LNCAP (cell line): ENCODE measurements around the gene CCDC195.

Experiments
- TF ChIP-seq, protein P1 (sequence below): fragments of 450-650 bp; IDR thresholded peaks from 2 replicates; pipeline ENCODE4 v1.5.1; 2017; ENCODE audit warnings: mild to moderate bottlenecking

CCDC195 gene

DNA sequence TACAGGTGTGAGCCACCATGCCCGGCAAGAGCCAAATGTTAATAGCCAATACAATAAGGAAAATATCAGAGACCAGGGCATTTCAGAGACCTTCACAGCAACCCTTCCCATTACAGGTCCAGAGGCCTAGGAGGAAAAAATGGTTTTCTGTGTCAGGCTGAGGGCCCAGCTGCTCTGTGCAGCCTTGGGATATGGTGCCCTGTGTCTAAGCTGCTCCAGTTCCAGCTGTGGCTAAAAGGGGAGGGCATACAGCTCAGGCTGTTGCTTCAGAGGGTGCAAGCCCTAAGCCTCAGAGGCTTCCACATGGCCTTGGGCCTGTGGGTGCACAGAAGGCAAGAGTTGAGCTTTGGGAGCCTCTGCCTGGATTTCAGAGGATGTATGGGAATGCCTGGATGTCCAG is 20.1 kb upstream of the CCDC195 start:
- TF ChIP-seq, protein P1, sequence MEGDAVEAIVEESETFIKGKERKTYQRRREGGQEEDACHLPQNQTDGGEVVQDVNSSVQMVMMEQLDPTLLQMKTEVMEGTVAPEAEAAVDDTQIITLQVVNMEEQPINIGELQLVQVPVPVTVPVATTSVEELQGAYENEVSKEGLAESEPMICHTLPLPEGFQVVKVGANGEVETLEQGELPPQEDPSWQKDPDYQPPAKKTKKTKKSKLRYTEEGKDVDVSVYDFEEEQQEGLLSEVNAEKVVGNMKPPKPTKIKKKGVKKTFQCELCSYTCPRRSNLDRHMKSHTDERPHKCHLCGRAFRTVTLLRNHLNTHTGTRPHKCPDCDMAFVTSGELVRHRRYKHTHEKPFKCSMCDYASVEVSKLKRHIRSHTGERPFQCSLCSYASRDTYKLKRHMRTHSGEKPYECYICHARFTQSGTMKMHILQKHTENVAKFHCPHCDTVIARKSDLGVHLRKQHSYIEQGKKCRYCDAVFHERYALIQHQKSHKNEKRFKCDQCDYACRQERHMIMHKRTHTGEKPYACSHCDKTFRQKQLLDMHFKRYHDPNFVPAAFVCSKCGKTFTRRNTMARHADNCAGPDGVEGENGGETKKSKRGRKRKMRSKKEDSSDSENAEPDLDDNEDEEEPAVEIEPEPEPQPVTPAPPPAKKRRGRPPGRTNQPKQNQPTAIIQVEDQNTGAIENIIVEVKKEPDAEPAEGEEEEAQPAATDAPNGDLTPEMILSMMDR: no peak

DNA sequence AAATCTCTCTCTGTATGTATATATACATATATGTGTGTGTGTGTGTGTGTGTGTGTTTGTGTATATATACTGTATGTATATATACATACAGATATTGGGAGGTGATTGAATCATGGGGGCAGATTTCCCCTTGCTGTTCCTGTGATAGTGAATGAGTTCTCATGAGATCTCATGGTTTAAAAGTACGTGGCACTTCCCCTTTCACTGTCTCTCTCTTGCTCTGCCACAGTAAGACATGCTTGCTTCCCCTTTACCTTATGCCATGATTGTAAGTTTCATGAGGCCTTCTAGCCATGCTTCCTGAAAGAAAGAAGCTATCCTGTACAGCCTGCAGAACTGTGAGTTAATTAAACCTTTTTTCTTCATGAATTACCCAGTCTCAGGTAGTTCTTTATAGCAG is 18.8 kb upstream of the CCDC195 start:
- TF ChIP-seq, protein P1: no peak

DNA sequence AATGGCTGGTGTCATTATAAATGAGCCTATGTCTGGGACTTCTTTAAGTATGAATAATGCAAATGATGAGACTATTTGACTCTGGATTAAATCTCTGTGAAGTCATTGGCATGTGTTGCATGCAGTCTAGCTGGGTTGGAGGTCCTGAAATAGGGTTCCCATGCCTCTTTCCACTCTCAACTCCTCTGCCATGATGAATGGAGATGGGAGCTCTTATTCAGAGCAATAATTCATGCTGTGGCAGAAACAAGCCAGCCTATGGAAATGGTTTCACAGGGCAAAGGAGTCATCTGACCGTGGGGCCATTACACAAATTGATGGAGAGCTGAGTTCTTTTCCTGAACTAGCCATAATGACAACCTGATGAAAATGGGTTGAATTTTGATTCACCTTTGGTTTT is 15.5 kb upstream of the CCDC195 start:
- TF ChIP-seq, protein P1: no peak

DNA sequence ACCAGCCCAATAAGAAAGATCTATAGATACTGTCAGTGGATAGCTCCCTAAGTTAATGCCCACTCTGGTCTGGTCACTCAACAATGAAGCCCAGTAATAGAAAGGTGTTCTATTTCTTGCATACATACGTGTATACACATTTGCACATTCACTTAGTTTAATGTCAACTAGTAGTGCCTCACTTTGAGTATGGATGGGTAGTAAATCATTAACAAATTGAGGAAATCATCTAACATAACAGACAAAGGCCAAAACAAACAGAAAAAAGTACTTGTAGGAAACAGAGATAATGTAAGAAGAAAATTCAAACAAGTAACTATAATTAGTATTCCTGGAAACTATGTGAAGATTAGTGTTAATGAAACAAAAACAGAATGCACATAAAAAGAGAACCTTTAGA is 13.3 kb upstream of the CCDC195 start:
- TF ChIP-seq, protein P1: no peak

DNA sequence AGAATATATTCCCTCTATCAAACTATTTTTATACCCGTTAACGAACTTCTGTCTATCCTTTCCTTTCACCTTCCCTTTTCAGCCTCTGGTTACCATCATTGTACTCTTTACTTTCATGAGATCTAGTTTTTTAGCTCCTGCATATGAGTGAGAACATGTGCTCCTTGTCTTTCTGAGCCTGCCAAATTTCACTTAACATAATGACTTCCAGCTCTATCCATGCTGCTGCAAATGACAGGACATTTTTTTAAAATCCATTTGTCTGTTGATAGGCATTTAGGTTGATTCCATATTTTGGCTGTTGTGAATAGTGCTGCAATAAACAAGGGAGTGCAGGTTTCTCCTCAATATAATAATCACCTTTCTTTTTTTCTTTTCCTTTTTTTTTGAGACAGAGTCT is 8.2 kb upstream of the CCDC195 start:
- TF ChIP-seq, protein P1: no peak

DNA sequence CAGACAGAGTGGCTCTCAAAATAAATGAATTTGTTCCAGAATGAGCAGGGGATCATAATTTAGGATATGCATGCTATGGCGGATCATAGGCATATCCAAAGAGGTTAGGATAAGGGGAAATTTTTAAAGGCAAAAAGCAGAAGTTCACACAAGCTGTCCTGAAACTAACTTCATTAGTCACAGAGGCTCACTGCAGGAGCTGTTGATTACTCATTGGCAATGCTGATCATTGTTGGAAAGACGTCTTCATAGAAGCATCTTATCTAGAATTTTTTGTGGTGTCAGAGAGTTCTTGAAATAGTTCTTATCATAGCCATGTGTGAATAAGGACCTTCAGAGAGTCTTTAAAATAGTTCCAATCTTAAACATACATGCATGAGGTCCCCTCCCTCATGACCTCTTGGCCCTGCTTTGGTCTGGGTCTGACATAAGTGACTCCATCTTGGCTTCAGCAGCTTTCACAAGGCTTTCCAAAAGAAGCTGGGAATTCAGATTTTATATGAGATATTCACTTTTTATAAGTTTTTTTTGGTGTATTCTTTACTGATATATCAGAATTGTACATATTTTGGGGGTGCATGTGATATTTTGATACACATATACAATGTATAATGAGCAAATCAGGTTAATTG is 7.5 kb upstream of the CCDC195 start:
- TF ChIP-seq, protein P1: no peak

DNA sequence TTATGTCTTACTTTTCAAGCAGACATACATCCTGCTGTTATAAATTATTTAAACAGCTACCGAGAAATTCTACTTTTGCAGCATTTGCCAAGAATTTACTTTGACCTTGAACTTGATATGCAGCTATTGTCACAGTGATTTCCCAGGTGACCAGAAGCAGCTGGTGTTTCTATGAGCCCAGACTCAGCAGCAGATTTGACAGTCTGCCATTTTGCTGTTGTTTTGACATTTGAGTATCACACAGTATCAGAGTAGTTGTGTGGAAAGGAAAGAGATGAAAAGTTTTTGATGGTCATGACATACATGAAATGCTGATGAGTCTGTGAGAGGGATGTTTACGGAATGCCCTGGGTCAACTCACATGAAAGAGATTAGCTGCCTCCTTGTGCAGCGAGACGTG is 6.6 kb upstream of the CCDC195 start:
- TF ChIP-seq, protein P1: no peak

DNA sequence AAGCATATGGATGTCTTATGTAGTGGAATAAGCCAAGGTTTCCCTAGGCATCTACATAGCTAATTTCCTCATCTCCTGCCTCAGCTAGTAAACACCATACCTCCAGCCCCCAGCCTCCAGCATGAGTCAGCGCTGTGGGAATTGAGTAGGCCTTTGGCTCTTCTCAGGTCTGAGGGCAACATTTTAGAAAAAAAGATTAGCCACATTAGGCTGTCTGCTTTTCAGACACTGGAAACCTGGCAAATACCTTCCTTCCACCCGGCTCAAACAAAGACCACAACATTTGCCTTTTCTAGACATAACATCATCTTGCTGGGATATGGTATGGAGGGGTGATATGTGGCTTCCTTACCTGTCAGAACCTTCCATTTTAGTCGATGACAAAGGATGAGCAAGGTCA is 6.1 kb upstream of the CCDC195 start:
- TF ChIP-seq, protein P1: no peak
